HCT116 (cell line): Measurements from ENCODE around the gene MRPS27. TPM values are rescaled to one million over a fixed set of nuclear protein-coding genes. Genes with fewer than 3 reads are reported as not detected.

ENCODE experiments used
- ATAC-seq: fragments of 200-7000 bp; cut with Tn5 transposase; 2 replicates; pipeline ENCODE4 v1.9.1; 2020; ENCODE audit warnings: mild to moderate bottlenecking, moderate library complexity
- BruUV-seq: library from RNA; stranded (reverse); fragments of 400-500 nt; replicated peaks from 2 replicates; lab custom pipeline; 2021; lab: Mats Ljungman, UMichigan
- CTCF ChIA-PET: fragments of 300-600 bp; sonication (Branson Sonifier 250); formaldehyde crosslinking; loops from one replicate; lab custom pipeline; 2021; ENCODE audit warnings: antibody characterized with exemption; lab: Charles Lee
- POLR2A ChIA-PET: fragments of 300-600, 350-600 bp; sonication (Branson Sonifier 250); formaldehyde crosslinking; loops from one replicate; lab custom pipeline; 2021; ENCODE audit warnings: antibody characterized with exemption; lab: Charles Lee
- RAD21 ChIA-PET, 2 experiments: fragments of 300-600 bp; sonication (Branson Sonifier 250); formaldehyde crosslinking; loops; one replicate each; lab custom pipeline; 2023; ENCODE audit warnings: low total read pairs in 2 of 2; ENCODE audit not compliant: uncharacterized antibody in 2 of 2, unreplicated experiment in 2 of 2, low non-redundant PET in 1 of 2; lab: Charles Lee
- DNase-seq: peaks from one replicate; pipeline ENCODE4 v3.0.0-alpha.2; 2010; ENCODE audit warnings: low read depth, low spot score
- H2AFZ ChIP-seq: fragments of 200-600 bp; shearing (Covaris generic), sonication (generic); 2 replicates; pipeline ENCODE4 v1.6.1; 2017; ENCODE audit warnings: low read depth, mixed run types, mixed read lengths, antibody characterized with exemption, low read length; ENCODE audit not compliant: poor library complexity, severe bottlenecking
- H3K27ac ChIP-seq: 2 replicates; pipeline ENCODE4 v1.5.1; 2012; ENCODE audit warnings: low read depth, low read length
- H3K27me3 ChIP-seq: fragments of 200-600 bp; sonication (generic); 2 replicates; pipeline ENCODE4 v1.6.1; 2016; ENCODE audit warnings: mixed run types, low read length, mixed read lengths; ENCODE audit not compliant: insufficient read depth
- H3K36me3 ChIP-seq, 2 experiments: fragments of 200-500 bp in 1 of 2; fragments of 200-600 bp in 1 of 2; sonication (Bioruptor generic) in 1 of 2; sonication (generic) in 1 of 2; 2 replicates each; pipeline versions ENCODE4 v1.5.1 to v1.6.1; 2014 to 2016; ENCODE audit warnings: low read length in 2 of 2, inconsistent platforms in 1 of 2, mixed read lengths in 1 of 2, mixed run types in 1 of 2; ENCODE audit not compliant: insufficient read depth in 2 of 2, control insufficient read depth in 1 of 2
- H3K4me1 ChIP-seq, 2 experiments: fragments of 200-600 bp in 1 of 2; sonication (generic) in 1 of 2; 2 replicates each; pipeline versions ENCODE4 v1.5.1 to v1.6.1; 2012 to 2017; ENCODE audit warnings: low read length in 2 of 2, inconsistent platforms in 1 of 2, mild to moderate bottlenecking in 1 of 2, mixed read lengths in 1 of 2, mixed run types in 1 of 2, moderate library complexity in 1 of 2; ENCODE audit not compliant: insufficient read depth in 2 of 2, control insufficient read depth in 1 of 2
- H3K4me2 ChIP-seq: fragments of 200-600 bp; sonication (generic); 2 replicates; pipeline ENCODE4 v1.6.1; 2017; ENCODE audit warnings: mixed run types, low read length, mixed read lengths
- H3K4me3 ChIP-seq, 2 experiments: fragments of 200-600 bp in 1 of 2; sonication (generic) in 1 of 2; replicated peaks in 1 of 2; 2 replicates each; pipeline ENCODE4 v1.5.1; 2011 to 2016; ENCODE audit warnings: low read length in 2 of 2, control low read depth in 1 of 2, low read depth in 1 of 2, mild to moderate bottlenecking in 1 of 2, mixed read lengths in 1 of 2, mixed run types in 1 of 2
- H3K79me2 ChIP-seq: fragments of 200-600 bp; sonication (generic); 2 replicates; pipeline ENCODE4 v1.6.1; 2017; ENCODE audit warnings: mild to moderate bottlenecking, mixed run types, low read length, moderate library complexity, mixed read lengths; ENCODE audit not compliant: insufficient read depth
- H3K9ac ChIP-seq: fragments of 200-600 bp; sonication (generic); 2 replicates; pipeline ENCODE4 v1.6.1; 2016; ENCODE audit warnings: low read length, mixed read lengths
- H3K9me2 ChIP-seq: fragments of 200-600 bp; sonication (generic), shearing (Covaris generic); 2 replicates; pipeline ENCODE4 v1.6.1; 2017; ENCODE audit warnings: mixed run types, mild to moderate bottlenecking, moderate library complexity; ENCODE audit not compliant: insufficient read depth
- H3K9me3 ChIP-seq, 2 experiments: fragments of 200-500 bp in 1 of 2; fragments of 200-600 bp in 1 of 2; sonication (Bioruptor generic) in 1 of 2; sonication (generic) in 1 of 2; 2 replicates each; pipeline ENCODE4 v1.6.1; 2014 to 2017; ENCODE audit warnings: low read length in 2 of 2, mixed read lengths in 2 of 2, inconsistent platforms in 1 of 2, low read depth in 1 of 2, mild to moderate bottlenecking in 1 of 2, mixed run types in 1 of 2, moderate library complexity in 1 of 2; ENCODE audit not compliant: control insufficient read depth in 1 of 2, insufficient read depth in 1 of 2
- H4K20me1 ChIP-seq: fragments of 200-600 bp; sonication (generic), shearing (Covaris generic); 2 replicates; pipeline ENCODE4 v1.6.1; 2017; ENCODE audit warnings: mixed run types, mild to moderate bottlenecking, moderate library complexity; ENCODE audit not compliant: insufficient read depth
- CBX3 ChIP-seq: IDR thresholded peaks from 2 replicates; pipeline ENCODE4 v1.6.1; 2012; ENCODE audit warnings: low read depth
- CEBPB ChIP-seq: IDR thresholded peaks from 2 replicates; pipeline ENCODE4 v1.6.1; 2012; ENCODE audit warnings: low read depth
- EGR1 ChIP-seq: IDR thresholded peaks from 2 replicates; pipeline ENCODE4 v1.6.1; 2012; ENCODE audit warnings: low read depth
- EZH2 ChIP-seq: fragments of 200-600 bp; sonication (generic); IDR thresholded peaks from 2 replicates; pipeline ENCODE4 v1.6.1; 2017; ENCODE audit warnings: antibody characterized with exemption, mixed run types
- EZH2phosphoT487 ChIP-seq: fragments of 200-600 bp; IDR thresholded peaks from 2 replicates; pipeline ENCODE4 v1.6.1; 2018; ENCODE audit warnings: antibody characterized with exemption, borderline replicate concordance
- FOSL1 ChIP-seq: IDR thresholded peaks from 2 replicates; pipeline ENCODE4 v1.6.1; 2012; ENCODE audit warnings: low read depth
- JUND ChIP-seq: IDR thresholded peaks from 2 replicates; pipeline ENCODE4 v1.6.1; 2012
- POLR2A ChIP-seq: IDR thresholded peaks from 2 replicates; pipeline ENCODE4 v1.7.0; 2011; ENCODE audit warnings: borderline replicate concordance; ENCODE audit not compliant: insufficient read depth, insufficient read length; ENCODE audit errors: extremely low read depth
- POLR2AphosphoS5 ChIP-seq: IDR thresholded peaks from 2 replicates; pipeline ENCODE4 v1.6.1; 2011; ENCODE audit warnings: mild to moderate bottlenecking, low read depth, low read length, moderate library complexity
- RAD21 ChIP-seq: IDR thresholded peaks from 2 replicates; pipeline ENCODE4 v1.6.1; 2012; ENCODE audit warnings: low read depth, mild to moderate bottlenecking
- SIN3A ChIP-seq: IDR thresholded peaks from 2 replicates; pipeline ENCODE4 v1.6.1; 2012; ENCODE audit warnings: low read depth
- SP1 ChIP-seq: IDR thresholded peaks from 2 replicates; pipeline ENCODE4 v1.6.1; 2012; ENCODE audit warnings: low read depth
- SRF ChIP-seq: IDR thresholded peaks from 2 replicates; pipeline ENCODE4 v1.6.1; 2012; ENCODE audit warnings: low read depth
- TCF7L2 ChIP-seq: IDR thresholded peaks from 2 replicates; pipeline ENCODE4 v1.7.0; 2011; ENCODE audit warnings: borderline replicate concordance, inconsistent platforms; ENCODE audit not compliant: insufficient read depth, insufficient read length; ENCODE audit errors: extremely low read depth
- YY1 ChIP-seq: IDR thresholded peaks from 2 replicates; pipeline ENCODE4 v1.6.1; 2011; ENCODE audit warnings: low read length, low read depth, moderate library complexity, mild to moderate bottlenecking; ENCODE audit not compliant: insufficient replicate concordance; ENCODE audit errors: extremely low read depth
- ZFX ChIP-seq: fragments of 450-650 bp; IDR thresholded peaks from 2 replicates; pipeline ENCODE4 v1.6.1; 2017
- ZNF274 ChIP-seq: fragments of 200-500 bp; sonication (Bioruptor generic); IDR thresholded peaks from 2 replicates; pipeline ENCODE4 v1.6.1; 2014; ENCODE audit warnings: mild to moderate bottlenecking, low read depth, low read length, inconsistent platforms
- intact Hi-C: fragments of 100-400 bp; cut with micrococcal nuclease; formaldehyde crosslinking; loops from 2 replicates; pipeline ENCODE4 v1.10.0; 2022
- total RNA-seq: library from RNA; stranded (reverse); gene quantifications from one replicate; pipeline ENCODE4 v1.2.1, GENCODE V29; 2021; ENCODE audit not compliant: unreplicated experiment
- TF ChIP-seq, protein P1 (sequence below): IDR thresholded peaks from 2 replicates; pipeline ENCODE4 v1.6.1; 2012
- TF ChIP-seq, protein P2 (sequence below): IDR thresholded peaks from 2 replicates; pipeline ENCODE4 v1.6.1; 2012
- TF ChIP-seq, protein P3 (sequence below), 3 experiments: fragments of 200-600 bp in 1 of 3; sonication (generic) in 1 of 3; IDR thresholded peaks in 2 of 3; conservative IDR thresholded peaks in 1 of 3; 2 replicates each; pipeline ENCODE4 v1.5.1; 2012 to 2017; ENCODE audit warnings: low read depth in 2 of 3, low read length in 2 of 3, antibody characterized with exemption in 1 of 3, borderline replicate concordance in 1 of 3, control low read depth in 1 of 3, mild to moderate bottlenecking in 1 of 3, mixed read lengths in 1 of 3, mixed run types in 1 of 3, moderate library complexity in 1 of 3; ENCODE audit not compliant: insufficient read depth in 1 of 3

MRPS27 gene
- total RNA-seq, 1 experiment from 2014 or later = 113 TPM

DNA sequence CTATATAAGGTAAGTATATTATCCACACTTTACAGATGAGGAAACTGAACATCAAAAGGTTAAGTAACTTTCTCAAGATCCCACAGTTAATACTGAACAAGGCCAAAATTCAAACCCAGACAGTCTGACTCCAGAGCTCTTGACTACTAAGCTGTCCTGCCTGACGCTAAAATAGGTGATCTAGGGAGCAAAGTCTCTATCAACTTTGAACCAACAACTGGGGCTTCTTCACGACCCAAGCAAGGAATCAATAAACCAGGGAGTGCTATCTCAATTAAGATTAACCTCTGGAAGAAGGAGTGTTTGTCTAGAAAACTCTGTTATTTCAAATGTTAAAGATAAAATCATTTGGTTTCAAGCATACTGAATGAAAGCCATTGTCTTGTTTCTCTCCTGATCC lies 64.4 kb downstream of the MRPS27 start:
- Histone ChIP-seq H3K27ac (no peak overlapping the region), H3K27me3 (no peaks in the 10 kb centered on the region), H3K79me2 (peaks cover 51% of the 10 kb centered on the region), H3K4me3 (no peak overlapping the region), H3K9ac (no peak overlapping the region), H3K4me2 (no peak overlapping the region), H3K36me3 (no peaks in the 10 kb centered on the region), H4K20me1 (no peaks in the 10 kb centered on the region), H3K4me1 (peaks cover 12 to 14% of the 10 kb centered on the region in 2 experiments; a peak in 3 of 4 replicates), H3K9me2 (no peaks in the 10 kb centered on the region), H2AFZ (no peak overlapping the region), H3K9me3 (no peaks in the 10 kb centered on the region)
- CTCF ChIA-PET = no interaction called here
- BruUV-seq = no TSS peak
- intact Hi-C loops = no loop called here
- ATAC-seq = no peak
- POLR2A ChIA-PET = no interaction called here
- RAD21 ChIA-PET = no interaction called here
- no peak for DNase-seq
- TF ChIP-seq EGR1 (no peak), TCF7L2 (no peak), SRF (no peak), ZFX (no peak), CEBPB (no peak), POLR2AphosphoS5 (no peak), FOSL1 (no peak), RAD21 (no peak), SIN3A (no peak), JUND (no peak), ZNF274 (no peak), YY1 (no peak), EZH2 (no peak), CBX3 (no peak), SP1 (no peak), EZH2phosphoT487 (no peak), POLR2A (no peak)
- TF ChIP-seq, protein P1, sequence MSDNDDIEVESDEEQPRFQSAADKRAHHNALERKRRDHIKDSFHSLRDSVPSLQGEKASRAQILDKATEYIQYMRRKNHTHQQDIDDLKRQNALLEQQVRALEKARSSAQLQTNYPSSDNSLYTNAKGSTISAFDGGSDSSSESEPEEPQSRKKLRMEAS = no peak
- TF ChIP-seq, protein P2, sequence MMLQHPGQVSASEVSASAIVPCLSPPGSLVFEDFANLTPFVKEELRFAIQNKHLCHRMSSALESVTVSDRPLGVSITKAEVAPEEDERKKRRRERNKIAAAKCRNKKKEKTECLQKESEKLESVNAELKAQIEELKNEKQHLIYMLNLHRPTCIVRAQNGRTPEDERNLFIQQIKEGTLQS = no peak
- TF ChIP-seq, protein P3, sequence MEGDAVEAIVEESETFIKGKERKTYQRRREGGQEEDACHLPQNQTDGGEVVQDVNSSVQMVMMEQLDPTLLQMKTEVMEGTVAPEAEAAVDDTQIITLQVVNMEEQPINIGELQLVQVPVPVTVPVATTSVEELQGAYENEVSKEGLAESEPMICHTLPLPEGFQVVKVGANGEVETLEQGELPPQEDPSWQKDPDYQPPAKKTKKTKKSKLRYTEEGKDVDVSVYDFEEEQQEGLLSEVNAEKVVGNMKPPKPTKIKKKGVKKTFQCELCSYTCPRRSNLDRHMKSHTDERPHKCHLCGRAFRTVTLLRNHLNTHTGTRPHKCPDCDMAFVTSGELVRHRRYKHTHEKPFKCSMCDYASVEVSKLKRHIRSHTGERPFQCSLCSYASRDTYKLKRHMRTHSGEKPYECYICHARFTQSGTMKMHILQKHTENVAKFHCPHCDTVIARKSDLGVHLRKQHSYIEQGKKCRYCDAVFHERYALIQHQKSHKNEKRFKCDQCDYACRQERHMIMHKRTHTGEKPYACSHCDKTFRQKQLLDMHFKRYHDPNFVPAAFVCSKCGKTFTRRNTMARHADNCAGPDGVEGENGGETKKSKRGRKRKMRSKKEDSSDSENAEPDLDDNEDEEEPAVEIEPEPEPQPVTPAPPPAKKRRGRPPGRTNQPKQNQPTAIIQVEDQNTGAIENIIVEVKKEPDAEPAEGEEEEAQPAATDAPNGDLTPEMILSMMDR (IDR thresholded peaks at IDR 0.05 in 2 of 3, conservative IDR thresholded peaks at IDR 0.05 in 1 of 3; ENCODE audit: borderline replicate concordance in 1 of 3, insufficient read depth in 1 of 3, low read depth in 2 of 3, low read length in 2 of 3) = no peak
